HG03108 (cell line): ENCODE data around the gene ASIC4.

Source experiments
- ATAC-seq: cut with Tn5 transposase; IDR thresholded peaks from one replicate; pipeline ENCODE4 v1.9.1; 2021; ENCODE audit warnings: moderate library complexity; ENCODE audit not compliant: unreplicated experiment

Gene ASIC4

DNA sequence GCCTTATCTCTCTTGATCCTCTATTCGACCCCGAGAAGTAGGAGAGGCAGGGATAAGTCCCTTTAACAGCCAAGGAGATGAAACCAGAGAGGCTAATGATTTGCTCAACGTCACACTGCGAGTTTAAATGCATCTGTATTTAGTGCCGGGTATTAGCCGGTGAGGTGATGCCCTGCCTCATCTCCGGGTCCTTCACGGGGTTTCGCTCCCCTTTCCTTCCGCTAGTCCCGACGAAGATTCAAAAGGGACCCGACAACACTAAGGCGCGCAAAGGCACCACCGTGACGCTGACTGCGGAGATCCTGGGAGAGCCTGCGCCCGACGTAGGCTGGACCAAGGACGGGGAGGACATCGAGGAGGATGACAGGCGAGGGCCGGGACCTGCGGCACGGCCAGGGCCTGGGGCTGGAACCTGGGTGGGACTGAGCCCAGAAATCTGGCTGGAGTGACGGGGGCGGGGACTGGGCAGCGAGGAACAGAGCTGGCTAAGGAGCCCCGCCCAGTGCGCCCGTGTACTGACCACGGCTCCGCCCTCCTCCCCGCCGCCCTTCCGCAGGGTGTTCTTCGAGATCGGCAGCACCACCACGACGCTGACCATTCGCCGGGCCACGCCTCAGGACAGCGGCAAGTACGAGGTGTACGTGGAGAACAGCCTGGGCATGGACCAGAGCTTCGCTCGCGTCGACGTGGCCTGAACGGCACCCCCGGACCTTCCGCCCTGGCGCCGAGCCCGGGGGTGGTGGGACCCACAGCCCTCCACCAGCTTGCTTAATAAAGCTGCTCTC is 16.6 kb upstream of the ASIC4 start:
- peak; percentile 32 for ATAC-seq

- ATAC-seq, result peak; percentile 91
Observed at GRCh38 chr2:219498280-219499057, 15.8 kb upstream of the ASIC4 start, which contains the start of gene GMPPA. GMPPA (plus strand) TSS chr2:219498891; CDS start chr2:219499976, 1,085 bp downstream.

GRCh38 chr2:219499058-219499307 is 15.3 kb upstream of the ASIC4 start:
- no peak for ATAC-seq

- no peak for ATAC-seq
Observed at GRCh38 chr2:219499555-219499954, 14.7 kb upstream of the ASIC4 start.

DNA sequence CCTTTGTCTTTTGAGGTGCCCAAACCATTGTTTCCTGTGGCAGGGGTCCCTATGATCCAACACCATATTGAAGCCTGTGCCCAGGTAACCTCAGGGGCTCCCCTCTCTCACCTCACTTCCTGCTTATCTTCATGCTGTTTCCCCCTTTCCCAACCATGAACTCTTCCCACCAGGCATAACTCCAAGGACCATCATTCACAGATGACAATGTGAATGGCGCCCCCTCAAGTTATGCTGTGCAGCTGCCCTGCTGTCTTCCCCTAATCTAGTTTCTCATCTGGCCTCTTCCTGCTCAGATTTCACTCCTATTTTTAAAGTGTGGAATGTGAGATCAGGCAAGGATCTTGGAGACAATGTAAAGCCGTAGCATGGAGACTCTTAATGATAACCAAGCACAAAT is 14.1 kb upstream of the ASIC4 start:
- no peak for ATAC-seq

DNA sequence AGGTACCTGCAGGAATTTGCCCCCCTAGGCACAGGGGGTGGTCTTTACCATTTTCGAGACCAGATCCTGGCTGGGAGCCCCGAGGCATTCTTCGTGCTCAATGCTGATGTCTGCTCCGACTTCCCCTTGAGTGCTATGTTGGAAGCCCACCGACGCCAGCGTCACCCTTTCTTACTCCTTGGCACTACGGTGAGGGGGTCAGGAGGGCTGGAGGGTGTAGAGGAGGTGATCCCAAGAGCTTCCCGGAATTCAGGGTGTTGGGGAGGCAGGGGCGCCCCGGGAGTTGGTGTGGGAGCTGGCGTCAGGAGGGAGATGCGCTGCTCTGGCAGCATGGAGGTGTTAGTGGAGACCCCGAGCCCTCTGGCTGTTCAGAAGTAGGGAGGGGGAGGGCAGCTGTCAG is 12.4 kb upstream of the ASIC4 start:
- no peak for ATAC-seq

DNA sequence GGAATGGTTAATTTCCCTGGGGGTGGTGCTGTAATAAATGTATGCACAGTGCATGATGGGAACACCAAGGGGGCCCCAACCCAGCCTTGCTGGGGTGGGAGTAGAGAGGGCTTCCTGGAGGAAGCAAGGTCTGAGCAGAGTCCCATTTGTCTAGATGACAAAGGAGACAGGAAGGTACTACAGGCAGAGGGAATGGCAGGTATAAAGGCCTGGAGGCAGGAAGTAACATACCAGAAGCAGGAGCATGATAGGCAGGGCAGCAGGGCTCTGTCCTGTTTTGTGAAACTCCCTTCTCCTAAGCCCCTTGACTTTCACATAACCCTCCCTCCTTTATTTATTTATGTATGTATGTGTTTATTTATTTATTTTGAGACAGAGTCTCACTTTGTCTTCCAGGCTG is 11.7 kb upstream of the ASIC4 start:
- no peak for ATAC-seq

DNA sequence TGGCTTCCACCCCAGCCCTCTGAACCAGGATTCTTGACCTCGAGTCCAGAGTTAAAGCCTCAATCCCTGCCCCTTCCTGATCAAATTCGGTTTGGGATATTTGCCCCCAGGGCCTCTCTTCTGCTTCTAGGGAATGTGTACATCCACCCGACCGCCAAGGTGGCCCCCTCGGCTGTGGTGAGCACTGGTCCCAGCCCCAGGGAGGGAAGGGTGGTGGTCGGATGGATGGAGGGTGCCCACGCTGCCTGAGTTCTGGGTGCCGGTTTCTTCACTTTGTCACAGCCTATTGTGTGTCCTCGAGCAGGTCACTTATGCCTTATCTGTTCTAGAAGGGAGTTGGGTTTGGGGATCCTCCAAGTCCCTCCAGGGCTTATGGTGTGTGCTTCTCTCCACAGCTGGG is 8.7 kb upstream of the ASIC4 start:
- no peak for ATAC-seq

DNA sequence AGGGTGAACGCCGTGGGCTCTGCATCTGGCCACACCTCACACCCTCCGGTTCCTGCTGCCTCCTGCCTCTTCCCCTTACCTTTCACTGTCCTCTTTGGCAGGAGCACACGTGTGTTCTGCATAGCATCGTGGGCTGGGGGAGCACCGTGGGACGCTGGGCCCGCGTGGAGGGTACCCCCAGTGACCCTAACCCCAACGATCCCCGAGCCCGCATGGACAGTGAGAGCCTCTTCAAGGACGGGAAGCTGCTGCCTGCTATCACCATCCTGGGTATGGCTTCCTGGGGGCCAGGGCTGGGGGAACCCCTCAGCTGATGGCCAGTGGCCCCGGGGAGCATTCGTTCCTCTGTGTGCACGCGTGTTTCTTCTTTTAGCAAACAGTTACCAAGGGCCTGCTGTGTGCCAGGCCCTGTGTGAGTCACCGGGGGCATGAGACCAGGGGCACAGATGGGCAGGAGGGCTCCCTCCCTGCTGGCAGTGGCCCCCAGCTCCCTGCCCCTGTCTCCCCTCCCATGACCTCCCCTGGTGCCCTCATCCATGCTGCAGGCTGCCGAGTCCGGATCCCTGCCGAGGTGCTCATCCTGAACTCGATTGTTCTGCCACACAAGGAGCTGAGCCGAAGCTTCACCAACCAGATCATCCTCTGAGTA is 8.0 kb upstream of the ASIC4 start:
- ATAC-seq, result no peak

DNA sequence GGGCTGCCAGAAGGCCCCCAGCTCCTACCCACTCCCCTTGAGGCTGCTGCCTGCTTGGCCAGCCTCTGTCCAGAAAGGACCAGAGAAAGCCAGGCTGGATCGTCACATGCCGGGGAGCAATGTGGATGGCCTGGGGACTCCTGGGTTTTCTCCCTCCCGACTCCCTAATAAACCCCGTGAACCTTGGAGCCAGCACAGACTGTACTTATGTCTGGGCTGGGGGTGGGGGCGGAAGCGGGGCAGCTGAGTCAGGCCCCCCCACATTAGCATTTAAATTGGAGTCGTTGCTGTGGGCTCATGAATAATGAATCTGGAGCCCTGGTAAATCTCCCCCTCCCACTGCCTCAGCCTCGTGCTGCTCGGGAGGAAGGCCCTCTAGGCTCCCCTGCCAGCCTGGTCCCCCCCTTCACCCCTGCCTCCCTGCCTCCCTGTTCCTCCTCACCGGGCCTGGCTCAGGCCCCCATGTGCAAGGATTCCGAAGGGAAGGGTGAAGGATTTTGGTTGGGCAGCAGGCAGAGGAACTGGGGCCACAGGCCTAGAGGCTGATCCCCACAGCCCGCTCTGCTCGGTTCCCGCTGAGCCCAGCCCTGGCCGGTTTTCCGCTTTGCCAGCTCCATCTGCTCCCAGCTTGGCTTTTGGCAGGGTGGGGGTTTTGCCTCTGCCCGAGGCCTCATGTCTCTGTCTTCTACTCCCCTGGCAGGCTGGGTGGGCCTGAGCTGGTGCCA is 7.3 kb upstream of the ASIC4 start:
- no peak for ATAC-seq

- no peak for ATAC-seq
Observed at GRCh38 chr2:219507581-219508443, 6.5 kb upstream of the ASIC4 start.

- ATAC-seq, result no peak
Observed at GRCh38 chr2:219508444-219508734, 5.9 kb upstream of the ASIC4 start.

DNA sequence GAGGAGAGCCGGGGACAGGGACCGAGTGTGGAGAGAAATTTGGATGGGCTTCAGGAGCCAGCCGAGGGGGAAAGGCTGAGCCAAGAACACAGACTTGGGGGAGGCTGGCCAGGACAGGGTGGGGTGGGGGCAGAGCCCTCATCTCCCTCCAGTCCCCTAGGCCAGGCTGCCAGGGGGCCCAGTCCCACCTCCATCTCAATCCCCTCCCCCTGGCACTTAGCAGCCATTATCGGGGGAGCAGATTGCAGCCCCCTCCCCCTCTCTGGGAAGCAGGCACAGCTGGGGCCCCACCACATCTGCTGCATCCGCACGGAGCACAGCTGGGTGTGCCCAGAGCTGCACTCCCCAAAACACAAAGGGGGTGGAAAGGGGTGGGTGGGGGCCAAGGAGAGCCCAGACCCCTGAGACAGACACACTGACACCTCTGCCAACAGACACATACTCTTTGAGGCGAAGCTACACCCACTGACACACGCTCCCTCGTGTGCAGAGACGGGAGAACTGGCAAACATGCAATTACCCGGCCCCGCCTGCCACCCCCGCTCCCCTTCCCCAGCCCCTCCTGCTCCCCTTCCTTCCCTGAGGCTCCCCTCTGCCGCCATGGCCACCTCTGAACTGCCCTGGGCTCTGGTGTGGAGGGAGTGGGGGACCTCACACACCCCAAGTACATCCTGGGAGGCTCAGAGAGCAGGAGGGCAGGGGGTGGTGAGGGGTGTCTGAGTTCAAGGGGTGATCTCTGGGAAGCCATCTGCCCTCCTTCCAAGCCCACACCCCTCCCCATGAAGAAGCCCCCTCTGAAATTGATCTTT is 5.1 kb upstream of the ASIC4 start:
- ATAC-seq, result no peak

DNA sequence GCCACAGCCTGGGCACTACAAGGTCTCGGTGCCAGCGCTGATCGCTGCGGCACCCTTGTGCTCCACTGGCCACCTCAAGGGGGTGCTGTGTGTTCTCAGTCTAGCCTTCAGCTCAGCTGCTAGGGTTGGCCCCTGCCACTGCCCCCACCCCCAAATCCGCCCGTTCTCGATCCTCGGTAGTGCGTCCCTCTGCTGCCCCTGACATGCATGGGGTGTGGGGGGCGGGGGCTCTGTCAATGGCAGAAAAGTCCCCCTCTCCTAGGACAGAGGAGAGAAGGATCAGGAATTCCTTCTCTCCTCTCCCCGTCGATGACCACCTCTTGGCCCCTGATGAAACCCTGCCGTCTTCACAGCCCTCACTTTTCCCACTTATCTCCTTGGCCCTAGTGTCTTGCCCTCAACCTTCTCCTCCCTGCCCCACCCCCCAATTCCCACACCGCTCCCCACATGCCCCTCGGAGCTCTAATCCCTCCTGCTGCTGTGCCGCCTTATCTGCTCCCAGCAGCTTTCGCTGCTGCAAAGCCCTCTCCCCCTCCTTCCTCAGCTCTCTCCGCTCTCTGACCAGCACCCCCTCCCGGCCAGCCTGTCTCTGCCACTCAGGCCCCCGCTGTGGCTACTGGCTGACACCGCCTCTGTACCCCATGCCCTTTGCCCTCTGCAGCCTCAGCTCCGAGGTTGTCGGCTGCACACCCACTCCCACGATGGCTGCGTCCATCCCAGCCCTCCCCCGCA is 4.3 kb upstream of the ASIC4 start:
- ATAC-seq, result no peak

DNA sequence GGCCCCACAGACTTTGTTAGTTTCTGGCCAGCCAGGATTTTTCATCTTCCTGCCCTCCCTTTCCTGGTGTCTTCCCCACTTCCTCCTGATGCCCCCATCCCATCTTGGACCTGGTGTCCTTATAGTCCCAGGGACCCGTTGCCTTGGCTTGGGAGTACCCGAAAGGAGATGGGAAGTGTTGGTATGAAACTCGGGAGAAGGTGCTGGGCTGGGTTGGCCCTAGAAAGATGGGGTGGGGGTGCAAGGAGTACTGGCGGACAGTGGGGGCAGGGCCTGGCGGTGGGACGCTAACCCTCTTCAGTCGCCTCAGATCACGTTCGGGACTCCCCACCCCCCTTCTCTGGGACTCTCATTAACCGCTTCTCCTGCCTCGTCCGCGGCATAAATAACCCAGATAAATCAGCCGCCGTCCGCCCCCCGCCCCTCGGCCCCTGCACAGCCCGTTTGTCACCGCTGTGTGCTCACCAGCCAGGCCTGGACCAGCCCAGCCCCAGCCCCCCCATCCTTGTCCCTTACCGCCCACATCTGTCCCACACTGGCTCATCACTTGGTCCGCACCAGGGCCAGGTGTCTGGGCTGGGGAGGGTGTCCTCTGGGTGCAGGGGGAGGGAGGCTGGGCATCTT is 3.7 kb upstream of the ASIC4 start:
- no peak for ATAC-seq

DNA sequence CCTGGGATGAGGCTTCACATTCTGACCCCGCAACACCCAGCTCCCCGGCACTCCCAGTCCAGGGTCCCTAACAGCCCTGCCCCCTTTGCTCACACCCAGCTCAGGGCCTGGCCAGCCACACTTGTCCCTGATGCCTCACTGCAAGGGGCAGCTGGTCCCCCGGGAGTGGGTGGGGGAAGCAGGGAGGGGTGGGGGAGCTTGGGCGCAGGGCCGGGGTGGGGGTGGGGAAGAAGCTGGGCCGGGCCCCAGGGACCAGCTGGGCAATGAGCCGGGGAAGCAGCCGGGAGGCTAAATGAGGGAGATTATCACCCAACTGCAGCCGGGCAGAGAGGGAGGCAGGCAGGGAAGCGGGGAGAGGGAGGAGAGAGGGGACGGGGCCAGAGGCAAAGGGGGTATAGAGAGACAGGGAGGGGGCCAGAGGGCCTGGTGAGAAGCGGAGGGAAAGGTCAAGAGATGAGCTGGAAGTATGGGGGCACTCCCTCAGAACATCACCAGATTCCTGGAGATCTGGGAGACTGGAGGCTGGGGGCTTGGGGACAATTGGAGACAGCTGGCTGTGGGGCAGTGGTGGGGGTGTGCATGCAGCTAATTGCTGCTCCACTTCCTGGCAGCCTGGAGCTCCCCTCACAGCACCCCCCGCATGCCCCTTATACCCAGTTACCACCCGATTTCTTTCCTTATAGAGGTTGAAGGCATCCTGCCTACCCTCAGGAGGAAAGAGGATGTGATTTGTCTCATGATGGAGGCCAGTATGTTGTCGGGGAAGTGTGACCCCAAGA is 2.5 kb upstream of the ASIC4 start:
- no peak for ATAC-seq

- ATAC-seq, result no peak
Observed at GRCh38 chr2:219512524-219513216, 1.6 kb upstream of the ASIC4 start.
